H1 (cell line): ENCODE data around the gene GPSM1. TPM values are rescaled to one million over a fixed set of nuclear protein-coding genes. Genes with fewer than 3 reads are reported as not detected.

Source experiments
- CBX5 ChIP-seq: fragments of 300-800, 300-1000 bp; sonication (generic); IDR thresholded peaks from 2 replicates; pipeline ENCODE4 v1.7.1; 2016; ENCODE audit warnings: antibody characterized with exemption, low read length, low read depth
- polyA plus RNA-seq, 7 experiments: library from polyadenylated mRNA; depleted of rRNA in 3 of 7; stranded (reverse) in 5 of 7; unstranded in 2 of 7; fragments of >200 nt in 5 of 7; fragments of 200-250 nt in 2 of 7; gene quantifications; 1 replicate in 5 of 7; 2 replicates in 1 of 7; 4 replicates in 1 of 7; pipeline versions ENCODE4 v1.2.1 to v1.2.3, GENCODE V29; 2011 to 2013; ENCODE audit warnings: missing spikeins in 2 of 7, mixed read lengths in 2 of 7
- total RNA-seq: library from RNA; stranded (reverse); fragmentation: NEBNext Ultra II Directional; extraction: Animal tissue kit (Norgen Biotek cat#: 25700); gene quantifications from 2 replicates; pipeline ENCODE4 v1.2.1, GENCODE V29; 2021

GPSM1 gene
- total and polyA plus RNA-seq, 2 of the 8 experiments (the other 6 are each of a cell fraction or from before 2014, with no cell fraction given) = 12.8 to 18.0 TPM

DNA sequence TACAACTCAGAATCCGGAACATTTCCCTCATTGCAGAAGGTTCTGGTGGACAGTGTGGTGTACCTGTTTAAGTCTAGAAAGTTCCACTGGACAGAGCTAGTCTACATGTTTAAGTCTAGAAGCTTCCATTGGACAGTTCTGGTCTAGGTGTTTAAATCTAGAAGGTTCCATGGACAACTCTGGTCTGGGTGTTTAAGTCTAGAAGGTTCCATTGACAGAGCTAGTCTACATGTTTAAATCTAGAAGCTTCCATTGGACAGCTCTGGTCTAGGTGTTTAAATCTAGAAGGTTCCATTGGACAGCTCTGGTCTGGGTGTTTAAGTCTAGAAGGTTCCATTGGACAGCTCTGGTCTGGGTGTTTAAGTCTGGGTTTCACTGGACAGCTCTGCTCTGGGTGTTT lies 48.4 kb upstream of the GPSM1 start (continued):
- TF ChIP-seq CBX5 = no peak
